NCI-H526 (cell line): ENCODE data around the gene AQP10.
A peak's percentile ranks its signal among the peaks of the same experiment; 100 is the strongest.
"Not testable (repeated sequence)": the region's sequence is repeated elsewhere in the genome, so short reads cannot be mapped to it uniquely, and the experiment has no call there.

Experiments used
- DNase-seq, 2 experiments: peaks; one replicate each; lab custom pipeline; 2025; lab: John Stamatoyannopoulos, UW

Gene AQP10

DNA sequence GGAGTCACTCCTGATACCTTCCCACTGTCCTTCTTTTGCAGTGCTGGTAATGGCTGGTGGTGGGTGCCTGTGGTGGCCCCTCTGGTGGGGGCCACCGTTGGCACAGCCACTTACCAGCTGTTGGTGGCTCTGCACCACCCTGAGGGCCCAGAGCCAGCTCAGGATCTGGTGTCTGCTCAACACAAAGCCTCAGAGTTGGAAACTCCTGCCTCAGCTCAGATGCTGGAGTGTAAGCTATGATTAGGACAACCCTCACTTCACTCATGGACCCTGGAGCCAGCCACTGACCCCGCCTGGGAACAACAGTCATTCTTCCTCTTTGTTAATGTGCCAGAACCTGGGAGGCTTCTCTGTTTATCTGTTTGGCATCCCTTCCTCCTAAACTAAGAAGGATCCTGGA, 3.3 kb downstream of the AQP10 start:
- DNase-seq = no peak

DNA sequence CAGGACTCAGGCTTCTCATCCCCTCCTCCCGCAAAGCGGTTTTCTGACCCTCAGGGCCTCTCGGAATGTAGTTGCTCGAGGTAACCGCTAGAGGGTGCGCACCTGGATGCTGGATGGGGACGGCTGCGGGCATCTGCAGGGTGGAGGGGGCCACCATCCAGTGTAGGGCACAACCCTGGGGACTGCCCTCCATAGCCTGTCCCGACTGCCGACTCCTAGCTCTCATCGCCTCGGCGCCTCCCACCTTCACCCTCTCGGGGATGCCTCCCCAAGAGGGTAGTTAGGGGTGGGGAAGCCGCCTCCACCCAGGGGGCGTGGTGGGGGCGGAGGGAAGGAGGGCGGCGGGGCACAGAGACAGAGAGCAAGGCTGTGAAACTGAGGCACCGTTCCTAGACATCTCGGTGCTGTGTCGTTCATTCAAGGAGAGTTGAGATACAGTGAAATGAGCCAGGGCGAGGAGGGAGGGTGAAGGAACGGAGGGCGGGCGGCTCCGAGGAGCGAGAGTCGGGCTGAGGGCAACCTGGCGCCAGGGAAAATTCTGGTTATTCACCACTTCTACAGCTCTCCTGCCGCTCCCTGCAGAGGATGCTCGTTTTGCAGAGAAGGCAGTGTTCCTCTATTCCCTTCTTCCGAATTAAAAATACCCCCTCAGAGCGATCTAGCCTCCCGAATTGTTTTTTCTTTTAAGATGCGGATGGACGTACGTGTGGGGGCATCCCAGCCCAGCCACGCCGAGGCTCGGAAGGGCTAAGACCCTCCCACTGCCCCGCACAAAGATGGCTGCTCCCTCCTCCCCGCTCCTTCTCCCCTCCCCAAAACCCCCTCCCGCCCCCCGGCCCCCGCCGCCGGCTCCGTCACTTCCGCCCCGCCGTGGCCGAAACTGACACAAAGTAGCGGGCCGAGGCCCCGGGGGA, 4.0 kb downstream of the AQP10 start, which contains the start of gene ATP8B2:
Gene ATP8B2, plus strand, starts transcription at position 857 of the 914 bp plus-strand sequence. CDS start 2,617 bp downstream, outside the sequence.
- DNase-seq = peak; percentile 87 to 96

DNA sequence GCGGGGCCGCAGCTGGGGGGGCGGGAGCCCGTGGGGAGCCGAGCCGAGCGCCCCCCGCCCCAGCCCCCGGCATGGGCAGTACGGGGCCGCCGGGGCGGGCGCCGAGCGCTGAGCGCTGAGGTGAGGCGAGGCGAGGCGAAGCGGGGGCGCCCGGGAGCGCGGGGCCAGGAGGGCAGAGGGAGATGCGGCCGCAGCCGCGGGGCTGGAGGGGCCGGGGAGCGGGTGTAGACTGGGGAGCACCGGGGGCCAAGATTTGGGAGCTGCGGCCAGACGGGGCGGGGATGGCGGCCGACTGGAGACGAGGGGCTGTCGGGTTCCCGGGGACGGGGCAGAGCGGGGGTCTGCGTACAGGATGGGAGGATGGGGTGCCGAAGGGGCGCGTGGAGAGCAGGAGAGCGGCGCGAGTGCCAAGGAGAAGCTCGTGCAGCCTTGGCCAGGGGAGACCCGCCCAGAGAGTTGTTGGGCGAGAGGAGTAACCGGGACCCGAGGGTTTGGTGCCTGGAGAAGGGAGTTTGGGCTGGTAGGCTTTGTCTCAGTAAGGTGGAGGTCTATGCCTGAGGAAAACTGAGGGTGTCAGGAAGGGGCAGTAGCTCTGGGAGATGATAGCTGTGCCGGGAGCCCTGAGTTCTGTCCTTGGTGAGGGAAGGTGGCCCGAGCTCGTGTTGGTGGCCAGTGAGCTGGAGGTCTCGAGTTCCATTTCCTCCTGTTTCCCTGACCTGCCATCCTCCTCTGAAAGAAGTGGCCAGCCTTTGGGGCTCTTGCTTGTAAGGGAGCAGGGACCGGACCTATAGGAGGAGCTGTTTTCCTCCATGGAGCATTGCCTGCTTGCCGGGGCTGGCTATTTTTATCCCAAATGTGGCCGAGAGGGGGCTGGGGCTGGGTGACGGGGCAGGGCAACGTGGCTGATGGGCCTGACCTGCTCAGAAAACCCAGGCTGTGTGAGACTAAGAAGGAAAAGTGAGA, 5.0 kb downstream of the AQP10 start:
- peak; percentile 86 to 89 for DNase-seq

GRCh38 chr1:154326546-154327465, 5.9 kb downstream of the AQP10 start:
- DNase-seq = peak in 1 of 2 experiments; percentile 71

DNA sequence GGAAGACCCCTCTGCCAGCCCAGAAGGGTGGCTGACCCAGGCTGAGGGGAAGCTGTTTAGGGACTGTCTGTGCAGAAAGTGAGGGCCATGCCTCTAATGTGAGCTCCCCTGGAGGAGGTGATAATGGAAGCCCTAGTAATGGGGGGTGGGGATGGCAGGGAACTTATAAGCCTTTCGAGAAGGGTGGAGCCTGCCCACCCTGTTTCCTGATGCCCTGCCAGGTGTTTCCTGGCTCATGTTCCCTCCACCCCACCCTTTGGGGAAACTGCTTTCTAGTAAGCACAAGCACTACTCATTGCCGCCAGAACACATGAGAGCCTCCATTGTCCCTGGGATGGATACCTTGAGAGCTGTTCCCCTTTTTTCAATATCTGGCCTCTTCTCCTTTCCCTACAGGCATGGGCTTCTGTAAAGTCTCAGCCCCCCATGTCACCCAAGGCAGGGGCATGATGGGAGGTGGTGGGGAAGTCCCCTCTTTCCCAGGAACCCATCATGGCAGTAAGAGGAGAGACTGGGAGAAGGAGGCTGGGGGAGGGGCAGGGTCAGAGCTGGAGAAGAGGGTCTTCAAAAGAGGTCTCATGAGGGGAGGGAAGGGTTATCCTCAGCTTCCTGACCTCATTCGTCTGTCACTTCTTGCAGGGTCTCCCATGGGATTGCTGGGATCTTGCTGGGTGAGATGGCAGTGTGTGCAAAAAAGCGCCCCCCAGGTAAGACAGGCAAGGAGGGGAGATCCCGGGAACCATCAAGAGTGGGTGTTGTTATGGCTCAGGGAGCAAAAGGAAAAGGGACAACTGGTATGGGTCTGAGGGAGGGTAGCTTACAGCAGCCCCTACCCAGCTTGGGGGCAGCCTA, 6.8 kb downstream of the AQP10 start:
- DNase-seq = peak; percentile 38 to 62

GRCh38 chr1:154328318-154329151, 7.6 kb downstream of the AQP10 start:
- DNase-seq = peak; percentile 41 to 95

DNA sequence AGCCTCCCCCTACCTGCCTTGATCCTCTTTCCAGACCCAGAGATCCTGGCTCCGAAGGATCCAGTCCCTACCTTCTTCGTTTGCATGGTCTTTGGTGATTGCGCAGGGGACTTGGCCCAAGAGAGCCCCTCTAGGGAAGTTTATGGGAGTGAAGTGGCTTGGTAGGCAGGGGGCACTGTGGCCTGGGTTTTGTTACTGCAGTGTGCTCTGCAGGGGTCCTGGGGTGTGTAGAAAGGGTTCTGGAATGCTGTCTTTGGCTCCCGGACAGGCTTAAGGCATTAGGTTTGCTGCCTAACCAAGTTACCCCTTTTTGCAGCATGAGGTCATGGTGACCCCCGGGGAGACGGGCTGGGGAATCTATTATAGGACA, 8.2 kb downstream of the AQP10 start:
- peak in 1 of 2 experiments; percentile 41 for DNase-seq

DNA sequence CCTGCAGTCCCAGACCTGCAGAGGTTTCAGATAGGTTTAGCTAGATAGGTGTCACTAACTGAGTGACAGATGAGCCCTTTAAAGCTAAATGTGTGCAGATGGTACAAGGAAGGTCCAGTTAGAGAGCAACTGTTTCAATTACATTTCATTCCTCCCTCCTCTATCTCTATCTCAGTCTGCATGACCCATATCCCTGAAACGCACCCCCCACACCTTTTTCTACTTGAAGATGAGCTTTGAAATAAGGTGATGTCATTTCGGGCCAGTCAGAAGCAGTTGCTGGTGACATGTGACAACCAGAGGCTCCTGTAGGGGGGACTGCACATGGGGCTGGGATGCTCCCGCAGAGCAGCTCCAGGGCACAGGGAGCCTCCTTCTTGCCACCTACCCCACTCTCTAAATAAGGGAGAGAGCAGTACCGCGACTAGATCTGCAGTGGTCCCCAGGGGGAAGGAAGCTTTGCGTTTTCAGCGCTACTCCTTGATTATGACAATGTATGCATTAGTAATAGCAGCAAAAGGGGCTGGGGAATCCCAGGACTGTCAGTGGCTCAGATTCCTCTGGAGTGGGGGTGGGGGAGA, 8.7 kb downstream of the AQP10 start:
- peak in 1 of 2 experiments; percentile 47 for DNase-seq

- no peak for DNase-seq
These were observed 9.8 kb downstream of the AQP10 start for GRCh38 chr1:154330669-154331068.

- DNase-seq = no peak
These were observed 13.5 kb downstream of the AQP10 start for GRCh38 chr1:154334079-154335024.

GRCh38 chr1:154335025-154335714, 14.3 kb downstream of the AQP10 start:
- peak; percentile 84 to 99 for DNase-seq

- DNase-seq = no peak
These were observed 16.5 kb downstream of the AQP10 start for GRCh38 chr1:154337253-154337894.

GRCh38 chr1:154338875-154339274, 18.0 kb downstream of the AQP10 start:
- no peak for DNase-seq

GRCh38 chr1:154341366-154341765, 20.5 kb downstream of the AQP10 start:
- not testable (repeated sequence) for DNase-seq

DNA sequence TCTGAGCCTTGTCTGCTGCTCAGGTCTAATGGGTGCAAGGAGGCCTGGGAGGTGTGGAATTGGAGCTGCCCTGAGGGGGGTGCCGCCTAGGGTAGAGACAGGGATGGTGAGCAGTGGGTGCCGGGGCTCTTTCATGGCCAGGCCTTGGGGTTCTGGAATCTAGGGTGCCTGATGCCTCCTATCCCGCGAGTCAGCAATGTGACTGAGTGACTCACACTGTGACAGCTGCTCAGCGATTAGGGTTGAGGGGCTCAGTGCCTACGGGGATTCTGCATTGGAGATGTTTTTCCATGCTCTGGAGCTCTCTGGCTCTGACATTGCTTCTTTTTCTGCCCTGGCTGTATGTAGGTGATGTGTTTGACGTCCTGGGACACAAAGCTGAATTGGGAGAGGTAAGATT, 21.2 kb downstream of the AQP10 start:
- no peak for DNase-seq

DNA sequence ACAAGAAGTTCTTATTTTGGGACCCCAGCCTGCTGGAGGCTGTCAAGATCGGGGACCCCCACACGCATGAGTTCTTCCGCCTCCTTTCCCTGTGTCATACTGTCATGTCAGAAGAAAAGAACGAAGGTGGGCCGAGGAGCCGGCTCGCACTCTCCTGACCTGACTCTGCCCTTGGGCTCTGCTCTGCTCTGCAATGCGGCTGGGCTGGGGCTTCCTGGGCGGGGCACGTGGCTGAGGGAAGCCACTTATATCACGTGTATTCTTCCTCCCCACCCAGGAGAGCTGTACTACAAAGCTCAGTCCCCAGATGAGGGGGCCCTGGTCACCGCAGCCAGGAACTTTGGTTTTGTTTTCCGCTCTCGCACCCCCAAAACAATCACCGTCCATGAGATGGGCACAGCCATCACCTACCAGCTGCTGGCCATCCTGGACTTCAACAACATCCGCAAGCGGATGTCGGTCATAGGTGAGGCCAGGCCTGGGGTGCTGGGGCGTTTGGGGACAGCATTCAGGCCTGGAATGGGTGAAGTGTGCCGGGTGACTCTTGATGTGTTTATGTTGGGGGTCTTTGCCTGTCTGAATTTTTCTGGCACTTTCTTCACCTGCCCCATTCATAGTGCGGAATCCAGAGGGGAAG, 22.1 kb downstream of the AQP10 start:
- no peak for DNase-seq
